CD4-positive, CD25-positive, alpha-beta regulatory T cell (primary cell): ENCODE measurements around the gene KLK4. TPM values are rescaled to one million over a fixed set of nuclear protein-coding genes. Genes with fewer than 3 reads are reported as not detected.
A peak's percentile ranks its signal among the peaks of the same experiment; 100 is the strongest.
"Not testable (repeated sequence)": the region's sequence is repeated elsewhere in the genome, so short reads cannot be mapped to it uniquely, and the experiment has no call there.

Source experiments
- ATAC-seq, 2 donors: fragments of 150-1000 bp; cut with Tn5 transposase; one replicate each; pipeline ENCODE4 v1.10.0; 2021; ENCODE audit warnings: low read depth in 2 of 2, moderate number of reproducible peaks in 2 of 2, moderate library complexity in 1 of 2
- DNase-seq, 3 donors: peaks; one replicate each; pipeline versions ENCODE4 v3.0.0 to v3.0.0-alpha.2; 2012 to 2022; ENCODE audit warnings: mixed read lengths in 1 of 3
- H3K27ac ChIP-seq: one replicate; pipeline ENCODE4 v1.7.0; 2013; ENCODE audit warnings: mild to moderate bottlenecking, low read length; ENCODE audit not compliant: insufficient read depth, poor library complexity, severe bottlenecking
- H3K27me3 ChIP-seq: one replicate; pipeline ENCODE4 v1.7.0; 2013; ENCODE audit warnings: low read length; ENCODE audit not compliant: control insufficient read depth, insufficient read depth
- H3K36me3 ChIP-seq: one replicate; pipeline ENCODE4 v1.7.0; 2013; ENCODE audit warnings: mild to moderate bottlenecking, low read length, moderate library complexity; ENCODE audit not compliant: control insufficient read depth, insufficient read depth
- H3K4me1 ChIP-seq: 2 replicates; pipeline ENCODE4 v1.7.0; 2013; ENCODE audit warnings: mild to moderate bottlenecking, low read length; ENCODE audit not compliant: insufficient read depth, control insufficient read depth, poor library complexity, severe bottlenecking
- H3K4me3 ChIP-seq: one replicate; pipeline ENCODE4 v1.7.0; 2013; ENCODE audit warnings: low read depth, mild to moderate bottlenecking, low read length, moderate library complexity
- H3K9me3 ChIP-seq, 2 experiments: 1 replicate in 1 of 2; 2 replicates in 1 of 2; pipeline ENCODE4 v1.7.0; 2013; ENCODE audit warnings: low read length in 2 of 2, mild to moderate bottlenecking in 1 of 2, moderate library complexity in 1 of 2; ENCODE audit not compliant: control insufficient read depth in 2 of 2
- H3K27ac Mint-ChIP-seq, 3 donors: one replicate each; pipeline ENCODE4 v1.8.0; 2020 to 2022; ENCODE audit warnings: mild to moderate bottlenecking in 3 of 3, mixed read lengths in 3 of 3, moderate library complexity in 2 of 3
- H3K27me3 Mint-ChIP-seq: one replicate; pipeline ENCODE4 v1.8.0; 2022; ENCODE audit warnings: mild to moderate bottlenecking, mixed read lengths
- H3K36me3 Mint-ChIP-seq: one replicate; pipeline ENCODE4 v1.8.0; 2020; ENCODE audit warnings: mixed read lengths
- H3K4me1 Mint-ChIP-seq, 4 donors: one replicate each; pipeline ENCODE4 v1.8.0; 2020 to 2022; ENCODE audit warnings: mixed read lengths in 4 of 4, mild to moderate bottlenecking in 1 of 4
- H3K4me3 Mint-ChIP-seq, 4 donors: one replicate each; pipeline ENCODE4 v1.8.0; 2020 to 2022; ENCODE audit warnings: mild to moderate bottlenecking in 4 of 4, mixed read lengths in 4 of 4, moderate library complexity in 3 of 4
- H3K9me3 Mint-ChIP-seq, 7 donors: one replicate each; pipeline ENCODE4 v1.8.0; 2020 to 2022; ENCODE audit warnings: mixed read lengths in 7 of 7, mild to moderate bottlenecking in 3 of 7, moderate library complexity in 2 of 7
- polyA plus RNA-seq, 4 donors: library from polyadenylated mRNA; unstranded; fragments of 300-500 nt; fragmentation: Illumina TruSeq; gene quantifications; one replicate each; pipeline ENCODE4 v1.2.3, GENCODE V29; 2021
- total RNA-seq: library from RNA; stranded (reverse); gene quantifications from one replicate; pipeline ENCODE4 v1.2.3, GENCODE V29; 2022

Gene KLK4
- total and polyA plus RNA-seq, 5 donors from 2014 or later, result not detected

GRCh38 chr19:50898018-50898417 is 13.2 kb downstream of the KLK4 start:
- H3K4me1 Mint-ChIP-seq, result no peaks in the 10 kb centered on the region
- H3K27ac Mint-ChIP-seq, result no peak overlapping the region
- peaks cover 8% of the 10 kb centered on the region for H3K27me3 Mint-ChIP-seq
- no peaks in the 10 kb centered on the region for H3K36me3 ChIP-seq
- DNase-seq (no peak), ATAC-seq (no peak)
- peaks cover 0 to 22% (median 0%) of the 10 kb centered on the region in 7 donors for H3K9me3 Mint-ChIP-seq
- H3K36me3 Mint-ChIP-seq, result no peaks in the 10 kb centered on the region
- no peak overlapping the region for H3K4me3 Mint-ChIP-seq
- H3K4me3 ChIP-seq, result no peak overlapping the region
- H3K4me1 ChIP-seq, result no peaks in the 10 kb centered on the region
- H3K9me3 ChIP-seq, result peaks cover 0 to 12% of the 10 kb centered on the region in 2 experiments
- H3K27me3 ChIP-seq, result no peaks in the 10 kb centered on the region
- H3K27ac ChIP-seq, result no peak overlapping the region

- H3K4me3 ChIP-seq, result no peak overlapping the region
- Mint-ChIP-seq H3K9me3 (peaks cover 0 to 22% (median 0%) of the 10 kb centered on the region in 7 donors), H3K4me3 (no peak overlapping the region), H3K4me1 (no peaks in the 10 kb centered on the region), H3K36me3 (no peaks in the 10 kb centered on the region), H3K27ac (peak overlapping the region in 1 of 3 donors; percentile 72), H3K27me3 (peaks cover 7% of the 10 kb centered on the region)
- H3K4me1 ChIP-seq, result no peaks in the 10 kb centered on the region
- no peak for DNase-seq
- no peaks in the 10 kb centered on the region for H3K27me3 ChIP-seq
- H3K27ac ChIP-seq, result no peak overlapping the region
- H3K36me3 ChIP-seq, result no peaks in the 10 kb centered on the region
- ATAC-seq, result no peak
- peaks cover 0 to 12% of the 10 kb centered on the region in 2 experiments for H3K9me3 ChIP-seq
Measured at GRCh38 chr19:50897612-50898011, 13.6 kb downstream of the KLK4 start.

- Mint-ChIP-seq H3K36me3 (no peaks in the 10 kb centered on the region), H3K4me3 (no peak overlapping the region), H3K27ac (no peak overlapping the region), H3K4me1 (no peaks in the 10 kb centered on the region), H3K27me3 (peaks cover 4% of the 10 kb centered on the region), H3K9me3 (peaks cover 0 to 22% (median 0%) of the 10 kb centered on the region in 7 donors)
- DNase-seq (no peak), ATAC-seq (no peak)
- Histone ChIP-seq H3K9me3 (peaks cover 0 to 12% of the 10 kb centered on the region in 2 experiments), H3K4me1 (no peaks in the 10 kb centered on the region), H3K36me3 (no peaks in the 10 kb centered on the region), H3K27ac (no peak overlapping the region), H3K4me3 (no peak overlapping the region), H3K27me3 (no peaks in the 10 kb centered on the region)
Measured at GRCh38 chr19:50897191-50897607, 14.0 kb downstream of the KLK4 start.

GRCh38 chr19:50896591-50897190 is 14.5 kb downstream of the KLK4 start:
- H3K4me3 Mint-ChIP-seq, result no peak overlapping the region
- H3K36me3 Mint-ChIP-seq, result no peaks in the 10 kb centered on the region
- Histone ChIP-seq H3K36me3 (no peaks in the 10 kb centered on the region), H3K4me1 (no peaks in the 10 kb centered on the region), H3K27ac (no peak overlapping the region), H3K27me3 (no peaks in the 10 kb centered on the region), H3K4me3 (no peak overlapping the region), H3K9me3 (peaks cover 0 to 12% of the 10 kb centered on the region in 2 experiments)
- peaks cover 4% of the 10 kb centered on the region for H3K27me3 Mint-ChIP-seq
- DNase-seq (no peak), ATAC-seq (peak; percentile 49 to 62)
- H3K9me3 Mint-ChIP-seq, result peaks cover 0 to 22% (median 0%) of the 10 kb centered on the region in 7 donors
- H3K27ac Mint-ChIP-seq, result no peak overlapping the region
- no peaks in the 10 kb centered on the region for H3K4me1 Mint-ChIP-seq

GRCh38 chr19:50896089-50896590 is 15.1 kb downstream of the KLK4 start:
- H3K27me3 Mint-ChIP-seq, ATAC-seq, DNase-seq, H3K36me3 ChIP-seq, H3K4me1 Mint-ChIP-seq, H3K27ac Mint-ChIP-seq, H3K4me3 Mint-ChIP-seq, H3K36me3 Mint-ChIP-seq, H3K4me3 ChIP-seq, H3K27ac ChIP-seq, H3K27me3 ChIP-seq, H3K4me1 ChIP-seq: not testable (repeated sequence)
- peaks cover 0 to 12% of the 10 kb centered on the region in 2 experiments for H3K9me3 ChIP-seq
- peaks cover 0 to 22% (median 0%) of the 10 kb centered on the region in 7 donors for H3K9me3 Mint-ChIP-seq

GRCh38 chr19:50894478-50895356 is 16.5 kb downstream of the KLK4 start:
- Mint-ChIP-seq H3K27ac (peak overlapping the region in 1 of 3 donors; percentile 38), H3K4me3 (no peak overlapping the region), H3K27me3 (peaks cover 4% of the 10 kb centered on the region), H3K36me3 (no peaks in the 10 kb centered on the region), H3K9me3 (peaks cover 0 to 22% (median 0%) of the 10 kb centered on the region in 7 donors), H3K4me1 (no peaks in the 10 kb centered on the region)
- no peak overlapping the region for H3K27ac ChIP-seq
- H3K4me1 ChIP-seq, result no peaks in the 10 kb centered on the region
- no peaks in the 10 kb centered on the region for H3K27me3 ChIP-seq
- DNase-seq (no peak), ATAC-seq (no peak)
- no peaks in the 10 kb centered on the region for H3K36me3 ChIP-seq
- H3K9me3 ChIP-seq, result peaks cover 0 to 12% of the 10 kb centered on the region in 2 experiments
- H3K4me3 ChIP-seq, result no peak overlapping the region

- Histone ChIP-seq H3K4me3 (no peak overlapping the region), H3K9me3 (peaks cover 0 to 12% of the 10 kb centered on the region in 2 experiments), H3K27ac (no peak overlapping the region), H3K36me3 (no peaks in the 10 kb centered on the region), H3K4me1 (no peaks in the 10 kb centered on the region), H3K27me3 (no peaks in the 10 kb centered on the region)
- ATAC-seq (no peak), DNase-seq (no peak)
- Mint-ChIP-seq H3K27me3 (no peaks in the 10 kb centered on the region), H3K36me3 (no peaks in the 10 kb centered on the region), H3K27ac (no peak overlapping the region), H3K9me3 (peaks cover 0 to 22% (median 0%) of the 10 kb centered on the region in 7 donors), H3K4me1 (no peaks in the 10 kb centered on the region), H3K4me3 (no peak overlapping the region)
Measured at GRCh38 chr19:50893047-50893736, 18.0 kb downstream of the KLK4 start.
